Sigmoid colon (tissue), 7 donors: ENCODE measurements around the gene WNK2. TPM values are rescaled to one million over a fixed set of nuclear protein-coding genes. Genes with fewer than 3 reads are reported as not detected.

Experiments
- DNase-seq: peaks from one replicate; pipeline ENCODE4 v3.0.0-alpha.2; 2019
- H3K27ac ChIP-seq, 4 donors: fragments of 200-600 bp; sonication (generic); one replicate each; pipeline ENCODE4 v1.5.1; 2016 to 2019; ENCODE audit warnings: mild to moderate bottlenecking in 1 of 4
- H3K27me3 ChIP-seq, 3 donors: fragments of 200-600 bp; sonication (generic); one replicate each; pipeline ENCODE4 v1.5.1; 2019; ENCODE audit warnings: mild to moderate bottlenecking in 1 of 3
- H3K36me3 ChIP-seq, 4 donors: fragments of 200-600 bp; sonication (generic); one replicate each; pipeline ENCODE4 v1.5.1; 2016 to 2019
- H3K4me1 ChIP-seq, 4 donors: fragments of 200-600 bp; sonication (generic); one replicate each; pipeline ENCODE4 v1.5.1; 2017 to 2019
- H3K4me3 ChIP-seq, 4 donors: fragments of 200-600 bp; sonication (generic); one replicate each; pipeline ENCODE4 v1.5.1; 2017 to 2019; ENCODE audit warnings: mild to moderate bottlenecking in 2 of 4, moderate library complexity in 1 of 4
- H3K9me3 ChIP-seq, 4 donors: fragments of 200-600 bp in 3 of 4; sonication (generic) in 3 of 4; one replicate each; pipeline versions ENCODE4 v1.5.1 to v1.6.1; 2013 to 2019
- CTCF ChIP-seq, 4 experiments: fragments of 450-650 bp in 3 of 4; fragments of 200-600 bp in 1 of 4; IDR thresholded peaks; one replicate each; pipeline ENCODE4 v1.5.1; 2016 to 2019; ENCODE audit warnings: antibody characterized with exemption in 4 of 4, mild to moderate bottlenecking in 3 of 4, moderate library complexity in 2 of 4
- EP300 ChIP-seq, 4 donors: sonication (generic); formaldehyde crosslinking; IDR thresholded peaks; one replicate each; pipeline ENCODE4 v1.6.1; 2017; ENCODE audit warnings: antibody characterized with exemption in 4 of 4
- POLR2A ChIP-seq, 2 donors: fragments of 450-650 bp; IDR thresholded peaks; one replicate each; pipeline ENCODE4 v1.6.1; 2016; ENCODE audit warnings: antibody characterized with exemption in 2 of 2, mild to moderate bottlenecking in 2 of 2, moderate library complexity in 2 of 2
- POLR2AphosphoS5 ChIP-seq, 4 donors: sonication (generic); formaldehyde crosslinking; IDR thresholded peaks; one replicate each; pipeline ENCODE4 v1.6.1; 2017; ENCODE audit warnings: antibody characterized with exemption in 4 of 4
- WGBS, 2 donors: extraction: QIAGEN DNeasy Blood & Tissue Kit; methylation state at CpG; one replicate each; pipeline ENCODE4 v1.1.7; 2013; 5-methylcytosine and 5-hydroxymethylcytosine counted together
- intact Hi-C: fragments of 100-400 bp; cut with DNase I; formaldehyde crosslinking; loops from one replicate; pipeline ENCODE4 v1.15.1; 2023
- polyA plus RNA-seq, 3 donors: library from polyadenylated mRNA; stranded (reverse); fragments of 200-250 nt; gene quantifications; one replicate each; pipeline ENCODE4 v1.2.3, GENCODE V29; 2013
- total RNA-seq, 4 donors: library from RNA; depleted of rRNA; stranded (reverse); fragments of >200 nt; gene quantifications; one replicate each; pipeline ENCODE4 v1.1.0, GENCODE V29; 2016
- donor health status: healthy with polysubstance abuse.
- donor health status: Bipolar disorder and iron deficiency.
- donor health status: healthy.

WNK2 gene
- total and polyA plus RNA-seq, 7 donors, result 12.6 to 95.8 (median 20.0) TPM

- TF ChIP-seq EP300 (IDR thresholded peaks at IDR 0.05) (no peak), POLR2A (IDR thresholded peaks at IDR 0.05) (no peak), CTCF (IDR thresholded peaks at IDR 0.05) (no peak), POLR2AphosphoS5 (IDR thresholded peaks at IDR 0.05) (no peak)
- peaks cover 0 to 89% (median 83%) of the 10 kb centered on the region in 4 donors for H3K4me1 ChIP-seq
- no peak overlapping the region for H3K4me3 ChIP-seq
- intact Hi-C loops, result no loop called here
- WGBS, 2 donors, result 26 to 72% methylated on average over 11 of the region's 11 CpGs
- peak overlapping the region; percentile 77 to 86 (median 84) for H3K27ac ChIP-seq
- no peak for DNase-seq
- H3K9me3 ChIP-seq, result no peaks in the 10 kb centered on the region
- H3K27me3 ChIP-seq, result no peaks in the 10 kb centered on the region
- H3K36me3 ChIP-seq, result no peaks in the 10 kb centered on the region
Measured at GRCh38 chr9:93203026-93203717, 19.2 kb downstream of the WNK2 start.

GRCh38 chr9:93203718-93204469 is 20.0 kb downstream of the WNK2 start:
- no peaks in the 10 kb centered on the region for H3K27me3 ChIP-seq
- intact Hi-C loops, result loop anchor here (2.0 kb wide), 1 partner anchor 43 kb away; no protein-coding TSS in a partner anchor

GRCh38 chr9:93204470-93205043 is 20.6 kb downstream of the WNK2 start:
- Histone ChIP-seq H3K27me3 (no peaks in the 10 kb centered on the region), H3K4me3 (no peak overlapping the region), H3K27ac (peak overlapping the region; percentile 77 to 86 (median 84)), H3K36me3 (no peaks in the 10 kb centered on the region), H3K4me1 (peaks cover 0 to 98% (median 85%) of the 10 kb centered on the region in 4 donors), H3K9me3 (no peaks in the 10 kb centered on the region)
- intact Hi-C loops, result loop anchor here (2.0 kb wide), 1 partner anchor 44 kb away; no protein-coding TSS in a partner anchor
- TF ChIP-seq EP300 (IDR thresholded peaks at IDR 0.05) (no peak), POLR2A (IDR thresholded peaks at IDR 0.05) (no peak), POLR2AphosphoS5 (IDR thresholded peaks at IDR 0.05) (no peak), CTCF (IDR thresholded peaks at IDR 0.05) (no peak)
- no peak for DNase-seq
- 18 to 63% methylated on average over 4 of the region's 4 CpGs for WGBS, 2 donors

More at GRCh38 chr9:93203718-93204469, 20.0 kb downstream of the WNK2 start:
- Histone ChIP-seq H3K36me3 (no peaks in the 10 kb centered on the region), H3K9me3 (no peaks in the 10 kb centered on the region), H3K4me3 (no peak overlapping the region), H3K27ac (peak overlapping the region; percentile 77 to 86 (median 84)), H3K4me1 (peaks cover 0 to 92% (median 82%) of the 10 kb centered on the region in 4 donors)
- 19 to 70% methylated on average over 15 of the region's 15 CpGs for WGBS, 2 donors
- TF ChIP-seq POLR2A (IDR thresholded peaks at IDR 0.05), result no peak
- no peak for TF ChIP-seq EP300 (IDR thresholded peaks at IDR 0.05)
- TF ChIP-seq POLR2AphosphoS5 (IDR thresholded peaks at IDR 0.05), result no peak
- TF ChIP-seq CTCF (IDR thresholded peaks at IDR 0.05), result no peak
- DNase-seq, result no peak

- Histone ChIP-seq H3K9me3 (no peaks in the 10 kb centered on the region), H3K4me3 (no peak overlapping the region), H3K4me1 (peaks cover 0 to 92% (median 87%) of the 10 kb centered on the region in 4 donors), H3K27ac (peak overlapping the region; percentile 77 to 86 (median 84)), H3K36me3 (no peaks in the 10 kb centered on the region), H3K27me3 (no peaks in the 10 kb centered on the region)
- DNase-seq, result peak; percentile 89
- intact Hi-C loops, result loop anchor here (2.0 kb wide), 1 partner anchor 44 kb away; no protein-coding TSS in a partner anchor
- TF ChIP-seq CTCF (IDR thresholded peaks at IDR 0.05), result no peak
- TF ChIP-seq EP300 (IDR thresholded peaks at IDR 0.05), result peak in 1 of 4 donors; percentile 70
- TF ChIP-seq POLR2AphosphoS5 (IDR thresholded peaks at IDR 0.05), result peak in 3 of 4 donors; percentile 28 to 39 (median 32)
- no peak for TF ChIP-seq POLR2A (IDR thresholded peaks at IDR 0.05)
- 13 to 38% methylated on average over 14 of the region's 14 CpGs for WGBS, 2 donors
Measured at GRCh38 chr9:93205045-93205768, 21.3 kb downstream of the WNK2 start.
